Suprapubic skin (tissue), 4 donors: ENCODE results near the gene ATXN3. TPM values are rescaled to one million over a fixed set of nuclear protein-coding genes. Genes with fewer than 3 reads are reported as not detected.

Experiments used
- DNase-seq, 2 donors: peaks; one replicate each; pipeline ENCODE4 v3.0.0-alpha.2; 2019; ENCODE audit warnings: low spot score in 2 of 2
- H3K27ac ChIP-seq: fragments of 200-600 bp; sonication (generic); one replicate; pipeline ENCODE4 v1.5.1; 2019
- H3K27me3 ChIP-seq: fragments of 200-600 bp; sonication (generic); one replicate; pipeline ENCODE4 v1.5.1; 2019
- H3K36me3 ChIP-seq: fragments of 200-600 bp; sonication (generic); one replicate; pipeline ENCODE4 v1.5.1; 2019
- H3K4me1 ChIP-seq: fragments of 200-600 bp; sonication (generic); one replicate; pipeline ENCODE4 v1.5.1; 2019
- H3K4me3 ChIP-seq: fragments of 200-600 bp; sonication (generic); one replicate; pipeline ENCODE4 v1.5.1; 2019; ENCODE audit warnings: mild to moderate bottlenecking
- H3K9me3 ChIP-seq: fragments of 200-600 bp; sonication (generic); one replicate; pipeline ENCODE4 v1.5.1; 2019
- CTCF ChIP-seq, 2 donors: fragments of 200-600 bp in 1 of 2; fragments of 450-650 bp in 1 of 2; sonication (generic) in 1 of 2; IDR thresholded peaks; one replicate each; pipeline ENCODE4 v1.5.1; 2016 to 2019; ENCODE audit warnings: antibody characterized with exemption in 2 of 2, mild to moderate bottlenecking in 1 of 2, moderate library complexity in 1 of 2
- EP300 ChIP-seq: sonication (generic); formaldehyde crosslinking; IDR thresholded peaks from one replicate; pipeline ENCODE4 v1.6.1; 2017; ENCODE audit warnings: antibody characterized with exemption
- POLR2A ChIP-seq, 2 donors: fragments of 450-650 bp; IDR thresholded peaks; one replicate each; pipeline ENCODE4 v1.6.1; 2017; ENCODE audit warnings: antibody characterized with exemption in 2 of 2, mild to moderate bottlenecking in 2 of 2, moderate library complexity in 2 of 2
- POLR2AphosphoS5 ChIP-seq, 3 donors: sonication (generic); formaldehyde crosslinking; IDR thresholded peaks; one replicate each; pipeline ENCODE4 v1.6.1; 2017; ENCODE audit warnings: antibody characterized with exemption in 3 of 3
- WGBS: methylation state at CpG from one replicate; pipeline ENCODE4 v1.1.5; 2018; 5-methylcytosine and 5-hydroxymethylcytosine counted together
- total RNA-seq, 4 donors: library from RNA; depleted of rRNA; stranded (reverse); fragments of >200 nt; gene quantifications; one replicate each; pipeline ENCODE4 v1.1.0, GENCODE V29; 2016

ATXN3 gene
- total RNA-seq, 4 donors from 2014 or later, result 35.2 to 76.9 (median 39.1) TPM

GRCh38 chr14:92143309-92143708 is 36.9 kb upstream of the ATXN3 start:
- peaks cover 88% of the 10 kb centered on the region for H3K36me3 ChIP-seq
- 72% methylated on average over 4 of the region's 4 CpGs for WGBS
- no peaks in the 10 kb centered on the region for H3K9me3 ChIP-seq
- TF ChIP-seq POLR2A (IDR thresholded peaks at IDR 0.05) (no peak), POLR2AphosphoS5 (IDR thresholded peaks at IDR 0.05) (no peak), CTCF (IDR thresholded peaks at IDR 0.05) (no peak), EP300 (no peak)
- no peak overlapping the region for H3K4me3 ChIP-seq
- H3K27ac ChIP-seq, result no peak overlapping the region
- DNase-seq, result no peak
- no peaks in the 10 kb centered on the region for H3K4me1 ChIP-seq
- no peaks in the 10 kb centered on the region for H3K27me3 ChIP-seq

GRCh38 chr14:92135269-92135668 is 28.9 kb upstream of the ATXN3 start:
- DNase-seq, result no peak
- Histone ChIP-seq H3K36me3 (peaks cover 82% of the 10 kb centered on the region), H3K4me3 (no peak overlapping the region), H3K27ac (no peak overlapping the region), H3K9me3 (no peaks in the 10 kb centered on the region), H3K27me3 (no peaks in the 10 kb centered on the region), H3K4me1 (no peaks in the 10 kb centered on the region)
- 54% methylated on average over 1 of the region's 1 CpG for WGBS
- no peak for TF ChIP-seq POLR2A (IDR thresholded peaks at IDR 0.05)
- peak in 1 of 2 donors; percentile 27 for TF ChIP-seq CTCF (IDR thresholded peaks at IDR 0.05)

- no peak overlapping the region for H3K27ac ChIP-seq
- H3K27me3 ChIP-seq, result no peaks in the 10 kb centered on the region
- no peaks in the 10 kb centered on the region for H3K4me1 ChIP-seq
- TF ChIP-seq POLR2A (IDR thresholded peaks at IDR 0.05) (no peak), POLR2AphosphoS5 (IDR thresholded peaks at IDR 0.05) (no peak), CTCF (IDR thresholded peaks at IDR 0.05) (no peak), EP300 (no peak)
- no peaks in the 10 kb centered on the region for H3K9me3 ChIP-seq
- DNase-seq, result no peak
- WGBS, result 90% methylated on average over 1 of the region's 1 CpG
- no peak overlapping the region for H3K4me3 ChIP-seq
- peaks cover 80% of the 10 kb centered on the region for H3K36me3 ChIP-seq
Measured at GRCh38 chr14:92134456-92134855, 28.1 kb upstream of the ATXN3 start.

- H3K4me1 ChIP-seq, result peaks cover 41% of the 10 kb centered on the region
Measured at GRCh38 chr14:92122761-92123160, 16.4 kb upstream of the ATXN3 start.

GRCh38 chr14:92122351-92122677 is 15.9 kb upstream of the ATXN3 start:
- peak overlapping the region; percentile 97 for H3K27ac ChIP-seq
- H3K4me3 ChIP-seq, result peak overlapping the region; percentile 99
- H3K9me3 ChIP-seq, result no peaks in the 10 kb centered on the region
- under 1% methylated on average over 22 of the region's 22 CpGs for WGBS
- H3K27me3 ChIP-seq, result no peaks in the 10 kb centered on the region
- peaks cover 14% of the 10 kb centered on the region for H3K36me3 ChIP-seq
- no peak for DNase-seq
- peaks cover 41% of the 10 kb centered on the region for H3K4me1 ChIP-seq
- TF ChIP-seq EP300 (no peak), CTCF (IDR thresholded peaks at IDR 0.05) (no peak), POLR2AphosphoS5 (IDR thresholded peaks at IDR 0.05) (no peak), POLR2A (IDR thresholded peaks at IDR 0.05) (no peak)

More at GRCh38 chr14:92122761-92123160, 16.4 kb upstream of the ATXN3 start:
- Histone ChIP-seq H3K4me3 (peak overlapping the region; percentile 99), H3K9me3 (no peaks in the 10 kb centered on the region), H3K27me3 (no peaks in the 10 kb centered on the region), H3K36me3 (peaks cover 10% of the 10 kb centered on the region), H3K27ac (peak overlapping the region; percentile 97)
- TF ChIP-seq EP300 (no peak), CTCF (IDR thresholded peaks at IDR 0.05) (no peak)
- DNase-seq, result no peak
- 34% methylated on average over 9 of the region's 9 CpGs for WGBS
